Liver (tissue), 9 donors: ENCODE measurements around the gene IPO5. TPM values are rescaled to one million over a fixed set of nuclear protein-coding genes. Genes with fewer than 3 reads are reported as not detected.

Experiments
- DNase-seq: peaks from one replicate; pipeline ENCODE4 v3.0.0-alpha.2; 2017; ENCODE audit warnings: low spot score
- H3K27ac ChIP-seq, 2 donors: one replicate each; pipeline ENCODE4 v1.7.0; 2013; ENCODE audit warnings: inconsistent platforms in 2 of 2, low read length in 2 of 2, control low read depth in 1 of 2, low read depth in 1 of 2, mild to moderate bottlenecking in 1 of 2
- H3K27me3 ChIP-seq, 4 donors: one replicate each; pipeline versions ENCODE4 v1.6.1 to v1.7.0; 2013; ENCODE audit warnings: low read length in 3 of 4, inconsistent platforms in 1 of 4, mild to moderate bottlenecking in 1 of 4, moderate library complexity in 1 of 4; ENCODE audit not compliant: control insufficient read depth in 4 of 4, insufficient read depth in 4 of 4
- H3K36me3 ChIP-seq, 4 donors: one replicate each; pipeline versions ENCODE4 v1.6.1 to v1.7.0; 2013; ENCODE audit warnings: low read length in 3 of 4, mild to moderate bottlenecking in 3 of 4, low read depth in 1 of 4, moderate library complexity in 1 of 4; ENCODE audit not compliant: control insufficient read depth in 4 of 4, insufficient read depth in 3 of 4
- H3K4me1 ChIP-seq, 4 donors: one replicate each; pipeline versions ENCODE4 v1.6.1 to v1.7.0; 2013; ENCODE audit warnings: low read length in 3 of 4, mild to moderate bottlenecking in 3 of 4, moderate library complexity in 1 of 4; ENCODE audit not compliant: control insufficient read depth in 4 of 4, insufficient read depth in 4 of 4
- H3K4me3 ChIP-seq, 3 donors: one replicate each; pipeline versions ENCODE4 v1.6.1 to v1.7.0; 2013; ENCODE audit warnings: low read length in 3 of 3, control low read depth in 1 of 3, low read depth in 1 of 3, mild to moderate bottlenecking in 1 of 3
- H3K9ac ChIP-seq, 2 donors: one replicate each; pipeline ENCODE4 v1.7.0; 2013; ENCODE audit warnings: low read length in 2 of 2, mild to moderate bottlenecking in 2 of 2, moderate library complexity in 2 of 2, control low read depth in 1 of 2, low read depth in 1 of 2
- H3K9me3 ChIP-seq, 4 donors: one replicate each; pipeline versions ENCODE4 v1.6.1 to v1.7.0; 2013; ENCODE audit warnings: low read length in 3 of 4; ENCODE audit not compliant: control insufficient read depth in 4 of 4
- ATF3 ChIP-seq: IDR thresholded peaks from 2 replicates; pipeline ENCODE4 v1.6.1; 2016; ENCODE audit warnings: antibody characterized with exemption
- FOXA1 ChIP-seq: IDR thresholded peaks from 2 replicates; pipeline ENCODE4 v1.6.1; 2016; ENCODE audit warnings: antibody characterized with exemption
- FOXA2 ChIP-seq: IDR thresholded peaks from 2 replicates; pipeline ENCODE4 v1.6.1; 2016; ENCODE audit warnings: antibody characterized with exemption
- GABPA ChIP-seq, 2 donors: IDR thresholded peaks in 1 of 2; conservative IDR thresholded peaks in 1 of 2; 2 replicates each; pipeline ENCODE4 v1.6.1; 2016; ENCODE audit warnings: antibody characterized with exemption in 2 of 2, mild to moderate bottlenecking in 1 of 2, moderate library complexity in 1 of 2
- HNF4A ChIP-seq, 2 donors: conservative IDR thresholded peaks; 2 replicates each; pipeline ENCODE4 v1.6.1; 2016; ENCODE audit warnings: antibody characterized with exemption in 2 of 2, mild to moderate bottlenecking in 2 of 2
- JUND ChIP-seq, 2 donors: IDR thresholded peaks; 2 replicates each; pipeline ENCODE4 v1.6.1; 2016; ENCODE audit warnings: antibody characterized with exemption in 2 of 2
- NR2F2 ChIP-seq: IDR thresholded peaks from 2 replicates; pipeline ENCODE4 v1.6.1; 2016; ENCODE audit warnings: antibody characterized with exemption
- RAD21 ChIP-seq, 2 donors: IDR thresholded peaks; 2 replicates each; pipeline ENCODE4 v1.6.1; 2016; ENCODE audit warnings: antibody characterized with exemption in 2 of 2, mild to moderate bottlenecking in 2 of 2
- REST ChIP-seq: IDR thresholded peaks from 2 replicates; pipeline ENCODE4 v1.6.1; 2016; ENCODE audit warnings: antibody characterized with exemption, mild to moderate bottlenecking
- RXRA ChIP-seq, 2 donors: IDR thresholded peaks; 2 replicates each; pipeline ENCODE4 v1.6.1; 2017 to 2018; ENCODE audit warnings: antibody characterized with exemption in 2 of 2, mild to moderate bottlenecking in 1 of 2
- SP1 ChIP-seq: IDR thresholded peaks from 2 replicates; pipeline ENCODE4 v1.6.1; 2018; ENCODE audit warnings: antibody characterized with exemption, mild to moderate bottlenecking
- TAF1 ChIP-seq: conservative IDR thresholded peaks from 2 replicates; pipeline ENCODE4 v1.6.1; 2016; ENCODE audit warnings: antibody characterized with exemption, mild to moderate bottlenecking
- WGBS: extraction: QIAGEN DNeasy Blood & Tissue Kit; methylation state at CpG from one replicate; pipeline ENCODE4 v1.1.7; 2013; 5-methylcytosine and 5-hydroxymethylcytosine counted together
- polyA plus RNA-seq, 2 donors: library from polyadenylated mRNA; stranded (reverse) in 1 of 2; unstranded in 1 of 2; fragments of 200-250 nt in 1 of 2; fragments of >200 nt in 1 of 2; fragmentation: Nextera tagmentation in 1 of 2; extraction: Ambion mirVana in 1 of 2; gene quantifications; one replicate each; pipeline versions ENCODE4 v1.2.1 to v1.2.3, GENCODE V29; 2013 to 2015
- total RNA-seq, 2 donors: library from RNA; depleted of rRNA; stranded (reverse); fragments of >200 nt; gene quantifications; one replicate each; pipeline ENCODE4 v1.2.3, GENCODE V29; 2014
- TF ChIP-seq, protein P1 (sequence below): fragments of 150-350 bp; IDR thresholded peaks from 2 replicates; pipeline ENCODE4 v1.5.1; 2017; ENCODE audit warnings: improper control_type of control experiment, low read depth, low read length; ENCODE audit not compliant: missing input control
- TF ChIP-seq, protein P2 (sequence below): IDR thresholded peaks from 2 replicates; pipeline ENCODE4 v1.6.1; 2016; ENCODE audit warnings: antibody characterized with exemption
- TF ChIP-seq, protein P3 (sequence below): IDR thresholded peaks from 2 replicates; pipeline ENCODE4 v1.6.1; 2016; ENCODE audit warnings: antibody characterized with exemption
- donor health status: healthy.
- donor health status: healthy.
- donor health status: healthy.
- donor health status: healthy.
- donor health status: healthy.

IPO5 gene
- total RNA-seq (10 to 100 TPM; 71.0 to 92.8 TPM), polyA plus RNA-seq (10 to 100 TPM; 19.2 to 22.1 TPM)

GRCh38 chr13:97953376-97953970 lies at the start of gene IPO5:
Gene IPO5 (plus strand): TSS chr13:97953675. CDS start chr13:97976697, 23,022 bp downstream.
- Histone ChIP-seq H3K9ac (no peak within 1 kb of the TSS), H3K27me3 (no peaks in the 10 kb centered on the region), H3K4me3 (no peak within 1 kb of the TSS), H3K27ac (no peak within 1 kb of the TSS), H3K36me3 (no peaks in the 10 kb centered on the region), H3K9me3 (no peaks in the 10 kb centered on the region), H3K4me1 (no peaks in the 10 kb centered on the region)
- TF ChIP-seq, protein P1, sequence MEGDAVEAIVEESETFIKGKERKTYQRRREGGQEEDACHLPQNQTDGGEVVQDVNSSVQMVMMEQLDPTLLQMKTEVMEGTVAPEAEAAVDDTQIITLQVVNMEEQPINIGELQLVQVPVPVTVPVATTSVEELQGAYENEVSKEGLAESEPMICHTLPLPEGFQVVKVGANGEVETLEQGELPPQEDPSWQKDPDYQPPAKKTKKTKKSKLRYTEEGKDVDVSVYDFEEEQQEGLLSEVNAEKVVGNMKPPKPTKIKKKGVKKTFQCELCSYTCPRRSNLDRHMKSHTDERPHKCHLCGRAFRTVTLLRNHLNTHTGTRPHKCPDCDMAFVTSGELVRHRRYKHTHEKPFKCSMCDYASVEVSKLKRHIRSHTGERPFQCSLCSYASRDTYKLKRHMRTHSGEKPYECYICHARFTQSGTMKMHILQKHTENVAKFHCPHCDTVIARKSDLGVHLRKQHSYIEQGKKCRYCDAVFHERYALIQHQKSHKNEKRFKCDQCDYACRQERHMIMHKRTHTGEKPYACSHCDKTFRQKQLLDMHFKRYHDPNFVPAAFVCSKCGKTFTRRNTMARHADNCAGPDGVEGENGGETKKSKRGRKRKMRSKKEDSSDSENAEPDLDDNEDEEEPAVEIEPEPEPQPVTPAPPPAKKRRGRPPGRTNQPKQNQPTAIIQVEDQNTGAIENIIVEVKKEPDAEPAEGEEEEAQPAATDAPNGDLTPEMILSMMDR, result no peak
- TF ChIP-seq FOXA2 (no peak), ATF3 (no peak), HNF4A (conservative IDR thresholded peaks at IDR 0.05) (no peak), SP1 (no peak), RAD21 (IDR thresholded peaks at IDR 0.05) (no peak), RXRA (IDR thresholded peaks at IDR 0.05) (no peak), GABPA (IDR thresholded peaks at IDR 0.05 in 1 of 2, conservative IDR thresholded peaks at IDR 0.05 in 1 of 2) (no peak)
- TF ChIP-seq, protein P2, sequence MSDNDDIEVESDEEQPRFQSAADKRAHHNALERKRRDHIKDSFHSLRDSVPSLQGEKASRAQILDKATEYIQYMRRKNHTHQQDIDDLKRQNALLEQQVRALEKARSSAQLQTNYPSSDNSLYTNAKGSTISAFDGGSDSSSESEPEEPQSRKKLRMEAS, result no peak
- TF ChIP-seq, protein P3, sequence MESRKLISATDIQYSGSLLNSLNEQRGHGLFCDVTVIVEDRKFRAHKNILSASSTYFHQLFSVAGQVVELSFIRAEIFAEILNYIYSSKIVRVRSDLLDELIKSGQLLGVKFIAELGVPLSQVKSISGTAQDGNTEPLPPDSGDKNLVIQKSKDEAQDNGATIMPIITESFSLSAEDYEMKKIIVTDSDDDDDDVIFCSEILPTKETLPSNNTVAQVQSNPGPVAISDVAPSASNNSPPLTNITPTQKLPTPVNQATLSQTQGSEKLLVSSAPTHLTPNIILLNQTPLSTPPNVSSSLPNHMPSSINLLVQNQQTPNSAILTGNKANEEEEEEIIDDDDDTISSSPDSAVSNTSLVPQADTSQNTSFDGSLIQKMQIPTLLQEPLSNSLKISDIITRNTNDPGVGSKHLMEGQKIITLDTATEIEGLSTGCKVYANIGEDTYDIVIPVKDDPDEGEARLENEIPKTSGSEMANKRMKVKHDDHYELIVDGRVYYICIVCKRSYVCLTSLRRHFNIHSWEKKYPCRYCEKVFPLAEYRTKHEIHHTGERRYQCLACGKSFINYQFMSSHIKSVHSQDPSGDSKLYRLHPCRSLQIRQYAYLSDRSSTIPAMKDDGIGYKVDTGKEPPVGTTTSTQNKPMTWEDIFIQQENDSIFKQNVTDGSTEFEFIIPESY, result no peak
- DNase-seq, result no peak
- WGBS, result 74% methylated on average over 10 of the region's 10 CpGs

DNA sequence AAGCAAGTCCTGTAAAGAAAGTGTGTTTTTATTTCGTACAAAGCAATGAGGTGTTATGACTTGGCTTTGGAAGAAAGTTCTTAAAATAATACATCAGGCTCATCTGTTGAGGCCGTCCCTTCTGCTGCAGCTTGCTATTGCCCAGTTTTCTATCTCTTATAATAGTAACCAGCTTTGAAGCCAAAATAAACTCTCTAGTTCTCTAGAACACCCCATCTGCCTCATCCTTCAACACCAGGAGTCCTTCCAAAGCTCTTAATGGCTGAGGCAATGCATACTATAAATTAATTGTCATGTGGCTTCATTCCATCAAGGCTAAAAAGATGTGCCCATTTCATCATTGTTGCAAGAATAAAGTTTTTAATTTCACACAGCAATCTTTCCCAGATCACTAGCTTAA lies 49.4 kb upstream of the IPO5 start:
- Histone ChIP-seq H3K27ac (no peak overlapping the region), H3K4me1 (peaks cover 0 to 4% (median 2%) of the 10 kb centered on the region in 4 donors), H3K36me3 (no peaks in the 10 kb centered on the region), H3K9ac (no peak overlapping the region), H3K4me3 (no peak overlapping the region), H3K9me3 (no peaks in the 10 kb centered on the region), H3K27me3 (no peaks in the 10 kb centered on the region)
- DNase-seq, result no peak
- 92% methylated on average over 2 of the region's 2 CpGs for WGBS
- no peak for TF ChIP-seq REST
- TF ChIP-seq, protein P3, result no peak
- no peak for TF ChIP-seq ATF3
- TF ChIP-seq, protein P1, result no peak
- TF ChIP-seq GABPA (IDR thresholded peaks at IDR 0.05 in 1 of 2, conservative IDR thresholded peaks at IDR 0.05 in 1 of 2), result no peak
- TF ChIP-seq NR2F2, result no peak
- TF ChIP-seq RAD21 (IDR thresholded peaks at IDR 0.05), result no peak
- TF ChIP-seq, protein P2, result no peak
- TF ChIP-seq FOXA1, result no peak
- no peak for TF ChIP-seq TAF1
- no peak for TF ChIP-seq JUND (IDR thresholded peaks at IDR 0.05)
